IPS-18c (cell line): ENCODE results near the gene MCF2L.

ENCODE experiments used
- H3K4me3 ChIP-seq: 2 replicates; pipeline ENCODE4 v1.7.0; 2013; ENCODE audit warnings: low read depth, mild to moderate bottlenecking, low read length, moderate library complexity; ENCODE audit not compliant: insufficient read depth
- H3K9me3 ChIP-seq: one replicate; pipeline ENCODE4 v1.6.1; 2013; ENCODE audit warnings: mild to moderate bottlenecking, low read length, moderate library complexity; ENCODE audit not compliant: control insufficient read depth, insufficient read depth

MCF2L gene

DNA sequence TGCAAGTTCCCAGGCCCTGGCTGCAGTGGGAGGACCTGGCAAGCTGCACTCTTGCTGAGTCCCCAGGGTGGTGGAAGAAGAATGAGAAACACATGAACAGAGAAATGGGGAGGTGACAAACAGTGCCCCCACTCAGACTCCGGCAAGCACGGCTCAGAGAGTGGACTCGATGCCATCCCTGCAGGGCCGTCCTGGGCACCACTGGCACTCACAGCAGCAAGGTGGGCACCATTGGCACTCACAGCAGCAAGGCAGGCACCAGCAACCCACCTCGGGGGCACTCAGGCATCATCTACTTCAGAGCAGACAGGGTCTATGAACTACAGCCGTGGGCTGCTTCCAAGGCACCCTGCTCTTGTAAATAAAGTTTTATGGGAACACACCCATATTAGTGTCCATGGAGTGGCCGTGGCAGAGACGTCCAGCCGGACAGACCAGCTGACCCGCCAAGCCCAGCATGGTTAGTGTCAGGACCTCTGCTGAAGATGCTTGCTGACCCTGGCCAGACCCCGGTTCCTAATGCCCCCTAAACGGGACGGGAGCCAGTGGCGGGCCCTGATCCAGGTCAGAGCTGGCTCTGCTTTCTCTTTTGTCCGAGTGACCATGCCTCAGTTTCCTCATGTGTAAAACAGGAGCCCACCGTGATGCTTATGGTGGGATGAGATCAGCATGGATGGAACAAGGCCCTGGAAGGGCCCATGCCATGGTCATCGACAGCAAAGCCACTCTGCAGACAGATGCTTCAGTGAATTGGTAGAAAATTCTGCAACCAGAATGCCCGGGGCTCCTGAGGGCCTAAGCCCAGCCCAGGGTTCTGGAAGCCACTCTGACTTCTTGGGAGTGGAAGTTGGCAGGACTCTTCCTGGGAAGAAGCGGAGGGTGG, 151.5 kb downstream of the MCF2L start:
- H3K4me3 ChIP-seq: no peak overlapping the region
- no peaks in the 10 kb centered on the region for H3K9me3 ChIP-seq

DNA sequence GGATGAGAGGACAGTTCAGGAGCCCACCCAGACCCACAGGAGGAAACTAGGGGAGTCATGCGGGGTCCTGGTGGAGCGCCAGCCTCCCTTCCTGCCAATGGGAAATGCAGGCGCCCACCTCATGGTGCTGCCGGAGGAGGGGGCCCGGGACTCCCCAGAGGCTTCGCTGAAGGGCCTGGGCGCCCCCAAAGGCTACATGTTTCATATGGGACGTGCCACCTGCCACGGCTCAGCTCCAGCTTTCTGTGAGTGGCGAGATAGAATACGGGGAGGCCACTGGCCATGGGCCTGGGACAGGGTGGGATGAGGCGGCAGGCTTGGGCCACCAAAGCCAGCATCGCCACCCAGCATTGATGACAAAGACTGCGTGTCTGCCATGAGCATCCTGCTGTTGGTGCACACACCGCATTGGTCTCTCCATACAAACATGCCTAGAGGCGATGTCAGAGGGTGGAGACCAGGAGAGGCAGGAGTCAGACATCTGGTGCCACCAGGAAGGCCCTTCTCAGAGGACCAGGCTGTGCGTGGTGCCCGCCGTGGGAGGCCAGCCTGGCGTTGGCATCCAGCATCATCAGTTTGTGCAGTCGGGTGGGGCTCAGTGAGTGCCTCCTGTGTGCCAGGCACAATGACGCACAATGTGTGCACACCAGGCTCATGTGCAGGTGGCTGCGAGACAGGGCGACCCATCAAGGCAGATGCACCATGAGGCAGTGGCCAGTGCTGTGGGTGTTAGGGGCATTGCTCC, 152.3 kb downstream of the MCF2L start:
- H3K4me3 ChIP-seq: no peak overlapping the region
- no peaks in the 10 kb centered on the region for H3K9me3 ChIP-seq

- Histone ChIP-seq H3K4me3 (no peak overlapping the region), H3K9me3 (no peaks in the 10 kb centered on the region)
Measured at GRCh38 chr13:113121928-113122471, 153.0 kb downstream of the MCF2L start.

DNA sequence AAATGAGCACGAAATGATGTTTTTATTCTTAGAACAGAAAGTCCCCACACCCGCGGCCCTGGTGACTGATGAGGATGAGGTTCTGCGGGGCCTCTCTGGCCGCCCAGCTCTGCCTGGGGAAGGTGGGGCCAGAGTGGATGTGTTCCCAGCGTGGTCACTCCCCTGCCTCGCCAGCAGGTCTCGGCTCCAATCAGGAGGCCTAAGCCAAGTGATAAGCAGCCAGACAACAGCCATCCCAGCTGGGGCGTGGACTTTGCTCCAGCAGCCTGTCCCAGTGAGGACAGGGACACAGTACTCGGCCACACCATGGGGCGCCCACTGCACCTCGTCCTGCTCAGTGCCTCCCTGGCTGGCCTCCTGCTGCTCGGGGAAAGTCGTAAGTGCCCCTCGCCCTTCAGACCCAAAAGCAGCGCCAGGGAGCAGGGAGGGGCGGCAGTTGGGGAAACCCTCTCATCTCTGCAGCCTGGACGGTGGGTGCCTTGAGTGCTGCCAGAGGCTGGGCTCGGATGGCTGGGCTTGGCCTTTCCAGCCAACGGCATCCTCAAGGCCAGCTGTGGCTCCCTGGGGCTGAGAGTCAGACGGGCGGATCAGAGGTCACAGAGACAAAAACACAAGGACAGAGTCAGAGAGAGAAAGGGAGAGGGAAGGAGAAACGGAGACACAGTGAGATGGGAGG, 153.7 kb downstream of the MCF2L start, which contains the start of gene F10:
Gene F10, plus strand, starts transcription at position 250 of the 676 bp plus-strand sequence. Its CDS starts 57 bp downstream, at position 307.
- Histone ChIP-seq H3K9me3 (no peaks in the 10 kb centered on the region), H3K4me3 (no peak within 1 kb of the TSS; the same call in 1 of the 2 replicates)

DNA sequence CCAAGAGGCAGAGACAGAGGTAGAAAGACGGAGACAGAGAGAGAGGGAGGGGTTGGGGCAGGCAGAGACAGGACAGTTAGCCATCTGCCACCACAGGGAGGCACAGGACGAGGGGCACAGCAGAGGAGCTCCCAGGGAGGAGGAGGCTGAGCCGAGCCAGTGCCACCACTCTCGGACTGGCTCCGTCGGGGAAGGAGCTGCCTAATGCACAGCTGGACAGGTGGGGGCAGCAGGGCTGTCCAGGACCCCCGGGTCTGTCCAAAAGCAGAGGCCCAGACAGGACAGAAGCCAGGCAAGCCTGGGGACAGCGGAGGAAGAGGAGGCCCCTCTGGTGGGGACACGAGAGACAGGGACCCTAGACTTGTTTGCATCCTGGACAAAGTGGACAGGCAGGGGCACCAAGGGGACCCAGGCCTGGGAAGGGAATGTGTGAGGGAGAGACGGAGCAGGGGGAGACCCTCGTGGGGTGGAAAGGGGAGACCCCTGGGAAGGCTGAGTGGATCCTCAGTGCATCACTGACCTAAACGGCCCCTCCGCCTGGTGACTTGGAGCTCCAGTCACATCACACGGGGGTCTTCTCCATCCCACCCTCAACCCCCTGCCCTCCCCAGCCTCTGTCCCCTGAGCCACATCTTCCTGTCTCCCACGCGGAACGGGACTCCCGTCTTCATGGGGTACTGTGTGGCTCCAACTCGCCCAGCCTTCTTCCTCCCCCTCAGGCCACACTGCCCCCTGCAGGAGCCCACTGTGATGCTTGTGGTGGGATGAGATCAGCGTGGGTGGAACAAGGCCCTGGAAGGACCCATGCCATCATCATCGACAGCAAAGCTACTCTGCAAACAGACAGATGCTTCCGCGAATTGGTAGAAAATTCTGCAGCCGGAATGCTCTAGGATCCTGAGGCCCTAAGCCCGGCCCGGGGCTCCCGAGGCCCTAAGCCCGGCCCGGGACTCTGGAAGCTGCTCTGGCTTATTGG, 154.5 kb downstream of the MCF2L start:
- Histone ChIP-seq H3K4me3 (no peak overlapping the region; the same call in 1 of the 2 replicates), H3K9me3 (no peaks in the 10 kb centered on the region)

DNA sequence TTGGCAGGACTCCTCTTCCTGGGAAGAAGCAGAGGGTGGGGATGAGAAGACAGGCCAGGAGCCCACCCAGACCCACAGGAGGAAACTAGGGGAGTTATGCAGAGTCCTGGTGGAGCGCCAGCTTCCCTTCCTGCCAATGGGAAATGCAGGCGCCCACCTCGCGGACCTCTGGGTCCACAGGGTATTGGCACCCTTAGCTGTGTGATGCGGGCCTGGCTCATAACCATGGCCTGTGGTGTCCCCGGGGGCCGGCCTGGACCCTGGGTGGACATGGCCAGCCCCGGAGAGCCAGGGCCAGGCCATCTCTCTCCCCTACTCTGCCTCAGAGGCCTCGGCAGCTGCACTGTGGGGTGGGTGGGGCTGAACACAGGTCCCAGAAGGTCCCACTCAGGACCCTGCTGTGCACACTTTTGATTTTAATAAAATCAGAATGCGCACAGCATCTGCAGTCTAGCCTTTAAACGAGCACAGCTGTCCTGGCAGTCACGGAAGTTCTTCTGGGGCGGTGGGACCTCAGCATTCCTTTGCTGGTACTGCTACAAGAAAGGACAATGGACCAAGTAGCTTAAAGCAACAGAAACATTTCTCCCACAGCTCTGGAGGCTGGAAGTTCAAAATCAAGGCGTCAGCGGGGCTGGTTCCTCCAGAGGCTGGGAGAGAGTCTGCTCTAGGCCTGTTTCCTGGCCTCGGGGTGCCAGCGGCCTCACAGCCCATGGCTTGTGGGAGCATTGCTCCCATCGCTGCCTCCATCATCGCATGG, 155.4 kb downstream of the MCF2L start:
- Histone ChIP-seq H3K4me3 (no peak overlapping the region), H3K9me3 (no peaks in the 10 kb centered on the region)

- H3K4me3 ChIP-seq: no peak overlapping the region
- H3K9me3 ChIP-seq: no peaks in the 10 kb centered on the region
Measured at GRCh38 chr13:113125506-113126264, 156.7 kb downstream of the MCF2L start.

GRCh38 chr13:113126265-113127150, 157.5 kb downstream of the MCF2L start:
- no peak overlapping the region for H3K4me3 ChIP-seq
- H3K9me3 ChIP-seq: no peaks in the 10 kb centered on the region

- Histone ChIP-seq H3K4me3 (no peak overlapping the region), H3K9me3 (no peaks in the 10 kb centered on the region)
Measured at GRCh38 chr13:113129480-113129879, 160.5 kb downstream of the MCF2L start.

GRCh38 chr13:113129921-113130750, 161.1 kb downstream of the MCF2L start:
- no peak overlapping the region for H3K4me3 ChIP-seq
- no peaks in the 10 kb centered on the region for H3K9me3 ChIP-seq

DNA sequence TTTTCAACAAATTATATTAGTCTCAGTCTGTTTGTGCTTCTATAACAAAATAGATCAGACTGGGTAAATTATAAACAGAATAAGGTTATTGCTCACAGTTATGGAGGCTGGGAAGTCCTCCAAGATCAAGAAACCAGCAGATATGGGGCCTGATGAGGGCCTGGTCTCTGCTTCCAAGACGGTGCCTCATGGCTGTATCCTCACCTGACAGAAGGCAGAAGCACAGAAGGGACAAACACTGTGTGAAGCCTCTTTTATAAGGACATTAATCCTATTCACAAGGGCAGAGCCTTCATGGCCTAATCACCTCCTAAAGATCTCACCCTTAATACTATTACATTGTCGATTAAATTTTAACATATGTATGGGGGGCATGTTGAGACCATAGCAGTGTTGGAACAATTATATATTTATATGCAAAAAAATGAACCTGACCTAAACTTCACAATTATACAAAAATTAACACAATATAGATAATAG, 166.3 kb downstream of the MCF2L start:
- Histone ChIP-seq H3K4me3 (no peak overlapping the region), H3K9me3 (no peaks in the 10 kb centered on the region)

GRCh38 chr13:113137691-113138298, 168.8 kb downstream of the MCF2L start:
- Histone ChIP-seq H3K4me3 (no peak overlapping the region), H3K9me3 (no peaks in the 10 kb centered on the region)
